ENCODE measurements around the gene DUXA.

DNA sequence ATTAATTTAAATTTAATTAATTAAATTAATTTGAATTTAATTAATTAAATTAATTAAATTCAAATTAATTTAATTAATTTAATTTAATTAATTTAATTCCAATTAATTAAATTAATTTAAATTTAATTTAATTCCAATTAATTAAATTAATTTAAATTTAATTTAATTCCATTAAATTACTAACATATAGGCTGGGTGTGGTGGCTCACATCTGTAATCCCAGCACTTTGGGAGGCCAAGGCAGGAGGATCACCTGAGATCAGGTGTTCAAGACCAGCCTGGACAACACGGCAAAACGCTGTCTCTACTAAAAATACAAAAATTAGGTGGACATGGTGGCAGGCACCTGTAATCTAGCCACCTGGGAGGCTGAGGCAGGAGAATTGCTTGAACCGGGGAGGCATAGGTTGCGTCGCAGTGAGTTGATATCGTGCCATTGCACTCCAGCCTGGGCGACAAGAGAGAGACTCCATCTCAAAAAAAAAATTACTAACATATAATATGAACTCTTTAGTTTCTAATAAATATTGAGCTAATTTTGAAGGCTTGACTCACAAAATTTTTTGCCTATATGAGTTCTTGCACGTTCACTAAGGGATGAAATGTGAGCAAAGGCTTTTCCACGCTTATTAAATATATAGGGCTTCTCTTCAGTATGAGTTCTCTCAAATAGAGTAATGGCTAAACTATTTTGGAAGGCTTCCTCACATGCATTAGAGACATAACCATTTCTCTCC is 56.5 kb downstream of the DUXA start:
- TF ChIP-seq, protein P1, sequence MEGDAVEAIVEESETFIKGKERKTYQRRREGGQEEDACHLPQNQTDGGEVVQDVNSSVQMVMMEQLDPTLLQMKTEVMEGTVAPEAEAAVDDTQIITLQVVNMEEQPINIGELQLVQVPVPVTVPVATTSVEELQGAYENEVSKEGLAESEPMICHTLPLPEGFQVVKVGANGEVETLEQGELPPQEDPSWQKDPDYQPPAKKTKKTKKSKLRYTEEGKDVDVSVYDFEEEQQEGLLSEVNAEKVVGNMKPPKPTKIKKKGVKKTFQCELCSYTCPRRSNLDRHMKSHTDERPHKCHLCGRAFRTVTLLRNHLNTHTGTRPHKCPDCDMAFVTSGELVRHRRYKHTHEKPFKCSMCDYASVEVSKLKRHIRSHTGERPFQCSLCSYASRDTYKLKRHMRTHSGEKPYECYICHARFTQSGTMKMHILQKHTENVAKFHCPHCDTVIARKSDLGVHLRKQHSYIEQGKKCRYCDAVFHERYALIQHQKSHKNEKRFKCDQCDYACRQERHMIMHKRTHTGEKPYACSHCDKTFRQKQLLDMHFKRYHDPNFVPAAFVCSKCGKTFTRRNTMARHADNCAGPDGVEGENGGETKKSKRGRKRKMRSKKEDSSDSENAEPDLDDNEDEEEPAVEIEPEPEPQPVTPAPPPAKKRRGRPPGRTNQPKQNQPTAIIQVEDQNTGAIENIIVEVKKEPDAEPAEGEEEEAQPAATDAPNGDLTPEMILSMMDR (IDR thresholded peaks at IDR 0.05), result no peak
- TF ChIP-seq POLR2A (IDR thresholded peaks at IDR 0.05), result no peak
